ENCODE data around the gene ARL14EP. TPM values are rescaled to one million over a fixed set of nuclear protein-coding genes. Genes with fewer than 3 reads are reported as not detected.

The ARL14EP gene
- total and polyA plus RNA-seq, 3 experiments from 2014 or later = 39.6 to 85.9 (median 42.2) TPM

Other genes starting within 250 kb of the ARL14EP start
- not detected for gene FSHB, start 92.1 kb upstream of the ARL14EP start, total RNA-seq
- gene FSHB, start 92.1 kb upstream of the ARL14EP start, polyA plus RNA-seq = not detected

All from CD8-positive, alpha-beta memory T cell (primary cell).